AML-193 (cell line): ENCODE measurements around the gene TEX48.

Experiments used
- DNase-seq, 2 experiments: peaks; one replicate each; lab custom pipeline; 2025; lab: John Stamatoyannopoulos, UW

The TEX48 gene, protein sequence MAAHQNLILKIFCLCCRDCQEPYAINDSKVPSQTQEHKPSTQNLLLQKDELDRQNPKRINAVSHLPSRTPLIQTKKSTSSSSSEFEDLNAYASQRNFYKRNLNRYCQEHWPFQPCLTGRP

GRCh38 chr9:114681594-114682332, at the start of gene TEX48:
Gene TEX48 (minus strand): TSS chr9:114682192. CDS start chr9:114671723, 10,469 bp downstream.
- peak; percentile 58 to 78 for DNase-seq

- no peak for DNase-seq
These were observed 49.7 kb upstream of the TEX48 start for GRCh38 chr9:114731701-114732100.

- DNase-seq: no peak
These were observed 47.7 kb upstream of the TEX48 start for GRCh38 chr9:114729706-114730105.

DNA sequence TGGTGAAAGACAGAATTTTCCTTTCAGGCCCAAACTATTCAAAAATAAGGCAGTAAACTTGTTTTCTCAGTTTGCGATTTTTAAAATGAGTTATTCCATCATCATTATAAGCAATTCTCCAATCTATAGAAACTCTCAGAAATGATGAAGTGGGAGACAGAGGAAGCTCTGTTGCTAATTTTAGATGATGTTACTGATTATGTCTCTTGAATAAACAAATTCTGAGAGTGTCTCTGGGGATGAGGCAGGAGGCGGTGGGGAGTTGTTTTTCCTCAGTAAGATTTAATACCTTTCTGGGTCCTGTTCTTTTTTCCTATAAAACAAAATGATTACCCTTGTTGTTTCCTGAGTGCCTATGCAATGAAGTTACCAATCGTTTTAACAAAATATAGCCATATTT, 43.9 kb upstream of the TEX48 start:
- no peak for DNase-seq

- no peak for DNase-seq
These were observed 42.8 kb upstream of the TEX48 start for GRCh38 chr9:114724744-114725143.

GRCh38 chr9:114723931-114724330, 41.9 kb upstream of the TEX48 start:
- no peak for DNase-seq

DNA sequence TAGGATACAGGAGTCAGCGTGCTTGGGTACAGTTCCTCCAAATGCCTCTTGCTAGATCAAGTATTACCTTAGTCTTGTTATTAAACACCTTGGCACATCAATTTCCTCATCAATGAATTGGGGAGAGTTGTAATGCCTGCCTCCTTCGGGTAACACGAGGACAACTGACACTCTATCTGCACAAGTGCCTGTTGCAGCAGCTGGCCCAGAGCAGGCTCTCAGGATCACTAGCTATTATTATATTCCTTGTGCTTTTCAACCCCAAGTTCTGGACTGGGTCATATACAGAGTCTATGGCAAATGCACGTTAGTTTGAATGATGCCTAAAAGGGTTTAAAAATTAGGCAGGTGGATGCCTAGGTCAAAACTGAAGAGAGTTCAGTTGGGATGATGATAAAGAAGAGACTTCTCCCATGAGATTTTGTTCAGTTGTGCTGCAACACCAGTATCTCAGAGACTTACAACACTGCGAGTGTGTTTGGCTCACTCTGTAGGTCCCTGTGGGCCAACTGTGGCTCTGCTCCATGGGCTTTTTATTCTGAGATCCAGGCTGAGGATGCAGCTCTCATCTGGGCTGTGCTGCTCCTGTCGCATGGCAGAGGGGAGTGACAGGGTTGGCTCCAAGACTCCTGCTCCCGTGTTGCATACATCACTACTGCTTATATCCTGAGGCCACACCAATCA, 41.1 kb upstream of the TEX48 start:
- DNase-seq: no peak

GRCh38 chr9:114722081-114722621, 40.2 kb upstream of the TEX48 start:
- DNase-seq: no peak

- DNase-seq: no peak
These were observed 39.6 kb upstream of the TEX48 start for GRCh38 chr9:114721491-114722079.

- no peak for DNase-seq
These were observed 38.2 kb upstream of the TEX48 start for GRCh38 chr9:114720086-114720676.

DNA sequence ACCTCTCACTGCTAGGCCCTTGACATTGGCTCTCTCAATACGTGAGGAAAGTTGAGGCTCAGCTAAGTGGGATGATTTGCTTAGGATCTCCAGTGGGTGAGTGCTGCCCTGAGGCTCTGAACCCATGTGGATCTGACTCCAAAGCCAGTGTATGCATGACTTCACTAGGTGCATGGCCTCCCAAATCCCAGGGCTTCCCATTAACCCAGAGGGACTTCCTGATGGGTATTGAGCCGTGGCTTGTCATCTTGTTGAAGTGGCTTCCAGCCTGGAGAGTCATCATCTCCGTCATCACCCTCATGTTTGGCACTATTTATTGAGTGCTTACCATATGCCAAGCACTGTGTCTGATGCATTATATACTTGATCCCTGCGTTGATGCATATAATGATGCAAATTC, 37.3 kb upstream of the TEX48 start:
- DNase-seq: no peak

DNA sequence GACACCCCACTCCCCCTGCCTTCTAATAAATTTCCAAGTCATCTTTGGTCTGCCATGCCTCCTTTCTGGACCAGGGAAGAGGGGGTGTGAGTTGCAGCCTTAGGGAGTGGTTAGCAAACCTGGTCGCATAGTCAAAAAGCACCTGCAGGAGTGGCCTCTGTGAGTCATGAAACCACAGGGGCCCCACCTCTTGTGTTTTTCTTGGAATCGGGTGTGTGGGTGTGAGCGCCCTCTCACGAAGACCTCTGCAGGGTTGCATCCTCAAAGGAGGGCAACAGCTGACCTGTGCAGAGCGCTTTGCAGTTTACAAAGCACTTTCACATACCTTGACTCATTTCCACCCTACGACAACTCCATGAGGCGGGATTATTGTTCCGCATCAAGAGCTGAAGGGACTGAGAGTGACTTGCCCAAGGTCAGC, 36.8 kb upstream of the TEX48 start:
- no peak for DNase-seq

- DNase-seq: no peak
These were observed 36.0 kb upstream of the TEX48 start for GRCh38 chr9:114717908-114718486.

DNA sequence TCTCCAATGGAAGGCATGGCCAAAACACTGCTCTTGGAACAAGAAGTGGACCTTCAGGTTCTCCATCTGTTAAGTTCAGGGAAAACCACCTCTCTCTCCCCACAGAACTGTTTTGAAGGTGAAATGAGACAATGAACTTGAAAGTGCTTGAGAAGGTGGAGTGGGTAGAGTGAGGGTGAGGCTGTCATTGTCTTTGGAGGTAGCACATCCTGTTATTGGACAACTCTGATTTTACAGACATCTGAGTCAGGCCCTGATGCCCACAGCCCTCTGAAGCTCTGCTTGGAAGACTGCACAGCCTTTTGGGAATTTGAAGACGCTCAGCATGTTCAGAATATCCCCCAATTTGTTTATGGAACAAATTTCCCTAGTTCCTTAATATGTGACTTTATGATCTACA, 27.6 kb upstream of the TEX48 start:
- DNase-seq: no peak

DNA sequence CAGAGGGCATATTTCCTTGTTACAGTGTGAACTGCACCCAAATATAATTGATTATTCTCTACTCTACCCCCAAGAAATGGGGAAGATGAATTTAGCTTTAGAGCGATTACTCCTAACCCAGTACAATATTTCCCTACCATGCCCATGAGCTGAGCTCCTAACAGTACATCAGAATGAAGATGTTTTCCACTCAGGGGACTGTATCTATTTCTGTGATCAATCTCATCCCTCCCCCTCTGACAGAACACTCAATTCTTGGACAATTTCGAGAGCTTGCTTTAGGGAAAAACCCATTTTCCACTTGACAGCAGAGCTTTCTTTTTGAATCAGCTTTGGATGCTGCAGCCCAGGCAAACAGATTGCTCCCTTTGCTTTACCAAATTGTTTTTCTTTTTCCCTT, 24.7 kb upstream of the TEX48 start:
- no peak for DNase-seq

DNA sequence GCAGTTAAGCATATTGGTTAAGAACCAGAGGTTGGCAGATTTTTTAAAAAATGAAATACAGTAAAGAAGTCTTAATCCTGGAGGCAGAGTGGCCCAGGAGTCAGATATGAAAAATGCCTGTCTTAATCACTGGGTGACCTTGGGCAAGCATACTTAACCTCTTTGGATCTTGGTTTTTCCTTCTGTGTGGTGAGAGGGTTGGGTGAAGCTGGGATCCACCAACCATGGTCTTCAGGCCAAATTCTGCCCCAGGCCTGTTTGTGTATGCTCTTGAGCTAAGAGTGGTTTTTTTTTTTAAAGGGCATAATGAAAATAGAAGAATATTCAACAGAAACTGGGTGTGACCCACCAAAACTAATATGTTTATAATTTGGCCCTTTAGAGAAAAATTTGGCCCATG, 20.0 kb upstream of the TEX48 start:
- no peak for DNase-seq

DNA sequence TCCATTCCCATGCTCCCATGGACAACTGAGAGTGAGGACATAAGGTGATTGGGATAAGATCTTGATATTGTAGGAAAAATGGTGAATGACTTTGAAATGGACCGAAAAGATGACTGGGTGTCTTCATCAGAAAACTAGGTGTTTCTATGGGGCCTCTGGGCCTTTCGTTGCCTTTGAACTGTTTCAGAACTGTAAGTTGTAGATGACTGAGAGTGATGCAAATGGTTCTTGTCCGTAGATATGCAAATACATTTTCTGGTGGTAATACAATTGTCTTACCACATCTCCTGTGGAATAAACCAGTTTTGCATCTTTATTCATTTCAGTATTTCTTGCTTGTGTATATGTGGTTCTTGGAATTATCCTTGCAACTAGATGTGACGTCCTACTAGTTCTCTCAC, 16.0 kb upstream of the TEX48 start:
- no peak for DNase-seq

GRCh38 chr9:114696814-114697544, 15.0 kb upstream of the TEX48 start:
- DNase-seq: no peak

DNA sequence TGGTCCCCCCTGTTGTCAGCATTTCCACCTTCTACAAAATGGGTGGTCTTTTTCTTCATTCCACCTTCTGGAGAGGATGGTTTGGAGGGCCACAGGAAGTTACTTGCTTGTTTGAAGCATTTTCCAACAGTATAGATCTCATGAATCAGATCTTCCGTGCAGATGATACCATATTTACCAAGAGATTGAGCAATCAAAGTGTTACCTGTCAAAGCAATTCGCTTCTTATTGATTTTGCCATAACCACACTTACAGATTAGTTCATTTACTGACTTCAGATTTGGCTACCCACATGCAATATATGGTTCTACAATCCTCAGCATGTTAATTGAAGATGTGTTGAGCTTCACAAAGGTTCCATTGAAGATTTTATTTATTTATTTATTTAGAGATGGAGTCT, 14.0 kb upstream of the TEX48 start:
- DNase-seq: no peak

- DNase-seq: no peak
These were observed 12.8 kb upstream of the TEX48 start for GRCh38 chr9:114694719-114695269.

DNA sequence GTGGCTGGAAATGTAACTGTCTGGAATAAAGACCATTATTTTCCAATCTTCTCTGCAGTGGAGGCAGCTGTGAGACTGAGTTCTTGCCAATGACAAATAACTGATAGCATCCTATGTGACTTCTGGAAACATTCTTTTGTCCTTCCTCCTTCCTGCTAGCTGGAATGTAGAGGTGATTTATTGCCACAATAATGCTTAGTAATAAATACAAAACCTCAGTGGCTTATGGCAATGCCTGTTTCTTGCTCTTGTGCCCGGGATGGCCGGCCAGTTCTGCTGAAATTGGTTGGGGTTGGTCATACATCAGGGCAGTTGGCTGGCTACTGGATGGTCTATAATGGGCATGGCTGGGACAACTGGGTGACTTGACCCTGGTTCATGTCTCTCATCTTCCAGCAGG, 12.2 kb upstream of the TEX48 start:
- DNase-seq: no peak
